Activated CD4-positive, alpha-beta T cell treated with anti-CD3 and anti-CD28 coated beads, Interleukin-2, amount 50 U/mL, for 16 hours (primary cell): ENCODE measurements around the gene YJU2.
"Not testable (repeated sequence)": the region's sequence is repeated elsewhere in the genome, so short reads cannot be mapped to it uniquely, and the experiment has no call there.

Source experiments
- DNase-seq: peaks from one replicate; pipeline ENCODE4 v3.0.0-alpha.2; 2020

YJU2 gene

GRCh38 chr19:4229179-4229931 lies 17.5 kb upstream of the YJU2 start, which contains the start of gene EBI3:
TSS of gene EBI3 (plus strand) at chr19:4229523. CDS start at chr19:4229551, 28 bp downstream.
- peak; percentile 70 for DNase-seq

- not testable (repeated sequence) for DNase-seq
Measured at GRCh38 chr19:4230237-4230636, 16.6 kb upstream of the YJU2 start.

GRCh38 chr19:4231521-4231920 lies 15.4 kb upstream of the YJU2 start:
- not testable (repeated sequence) for DNase-seq

DNA sequence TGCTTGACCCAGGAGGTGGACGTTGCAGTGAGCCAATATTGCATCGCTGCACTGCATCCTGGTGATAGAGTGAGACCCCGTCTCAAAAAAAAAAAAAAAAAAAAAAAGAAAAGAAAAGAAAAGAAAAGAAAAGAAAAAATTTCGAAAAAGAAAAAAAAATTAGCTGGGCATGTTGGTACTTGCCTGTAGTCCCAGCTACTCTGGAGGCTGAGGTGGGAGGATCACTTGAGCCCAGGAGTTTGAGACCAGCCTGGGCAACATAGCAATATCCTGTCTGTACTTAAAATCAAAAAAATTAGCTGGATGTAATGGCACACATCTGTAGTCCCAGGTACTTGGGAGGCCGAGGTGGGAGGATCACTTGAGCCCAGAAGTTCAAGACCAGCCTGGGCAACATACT lies 14.7 kb upstream of the YJU2 start:
- DNase-seq, result not testable (repeated sequence)

DNA sequence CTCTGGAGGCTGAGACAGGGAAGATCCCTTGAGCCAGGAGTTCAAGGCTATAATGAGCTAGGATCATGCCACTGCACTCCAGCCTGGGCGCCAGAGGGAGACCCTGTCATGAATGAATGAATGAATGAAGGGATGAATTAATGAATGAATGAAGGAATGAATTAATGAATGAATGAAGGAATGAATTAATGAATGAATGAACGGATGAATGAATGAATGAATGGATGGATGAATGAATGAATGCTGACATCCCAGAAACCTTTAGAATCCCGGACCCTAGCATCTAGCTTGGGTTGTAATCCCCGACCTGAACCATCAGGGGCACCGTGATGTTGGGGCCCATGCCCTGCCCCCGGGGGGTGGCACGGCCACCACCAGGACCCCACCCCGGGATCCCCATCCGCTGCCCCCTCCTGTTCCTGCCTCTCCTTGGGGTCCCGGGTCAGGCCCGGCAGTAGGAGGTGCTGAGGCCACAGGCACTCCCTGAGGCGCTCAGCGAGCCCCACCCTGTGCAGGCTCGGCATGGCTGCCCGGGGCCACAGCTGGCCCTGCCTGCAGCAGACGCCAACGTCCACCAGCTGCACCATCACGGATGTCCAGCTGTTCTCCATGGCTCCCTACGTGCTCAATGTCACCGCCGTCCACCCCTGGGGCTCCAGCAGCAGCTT lies 14.1 kb upstream of the YJU2 start:
- DNase-seq, result no peak

GRCh38 chr19:4233282-4233853 lies 13.5 kb upstream of the YJU2 start:
- DNase-seq, result peak; percentile 80

- DNase-seq, result no peak
Measured at GRCh38 chr19:4234142-4234861, 12.6 kb upstream of the YJU2 start.

- no peak for DNase-seq
Measured at GRCh38 chr19:4234862-4235201, 12.0 kb upstream of the YJU2 start.

GRCh38 chr19:4237510-4237909 lies 9.4 kb upstream of the YJU2 start:
- DNase-seq, result not testable (repeated sequence)

- DNase-seq, result no peak
Measured at GRCh38 chr19:4238831-4239230, 8.0 kb upstream of the YJU2 start.

- no peak for DNase-seq
Measured at GRCh38 chr19:4241824-4242430, 5.0 kb upstream of the YJU2 start.

- not testable (repeated sequence) for DNase-seq
Measured at GRCh38 chr19:4245938-4246337, 942 bp upstream of the YJU2 start.

GRCh38 chr19:4256563-4256962 lies 9.7 kb downstream of the YJU2 start:
- DNase-seq, result no peak

DNA sequence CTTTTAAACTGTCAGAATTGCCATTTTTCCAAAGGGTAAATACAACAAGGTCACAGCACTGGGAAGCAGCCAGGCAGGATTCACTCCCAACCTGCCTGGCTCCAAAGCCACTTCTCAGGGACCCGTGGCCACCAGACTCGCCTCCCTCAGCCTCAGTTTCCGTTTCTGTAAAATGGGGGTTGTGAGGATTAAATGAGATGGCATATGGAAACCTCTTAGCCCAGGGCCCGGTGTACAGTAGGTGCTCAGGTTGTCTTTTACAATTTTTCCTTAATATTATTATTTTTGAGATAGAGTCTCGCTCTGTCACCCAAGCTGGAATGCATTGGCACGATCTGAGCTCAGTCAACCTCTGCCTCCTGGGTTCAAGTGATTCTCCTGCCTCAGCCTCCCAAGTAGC lies 10.1 kb downstream of the YJU2 start:
- DNase-seq, result no peak

DNA sequence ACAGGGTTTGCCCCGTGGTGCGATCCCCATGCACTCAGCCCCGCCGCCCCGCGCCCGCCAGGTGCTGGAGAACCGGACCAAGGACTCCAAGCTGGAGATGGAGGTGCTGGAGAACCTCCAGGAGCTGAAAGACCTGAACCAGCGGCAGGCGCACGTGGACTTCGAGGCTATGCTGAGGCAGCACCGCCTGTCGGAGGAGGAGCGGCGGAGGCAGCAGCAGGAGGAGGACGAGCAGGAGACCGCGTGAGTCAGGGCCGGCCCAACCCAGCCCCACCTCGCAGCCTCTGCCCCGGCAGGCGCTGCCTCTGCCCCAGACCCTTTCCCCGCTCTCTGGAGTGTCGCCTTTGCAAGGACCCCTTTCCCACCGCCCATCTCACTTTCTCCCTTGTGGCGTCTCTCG lies 11.3 kb downstream of the YJU2 start:
- no peak for DNase-seq

GRCh38 chr19:4260613-4261191 lies 13.8 kb downstream of the YJU2 start:
- DNase-seq, result no peak

DNA sequence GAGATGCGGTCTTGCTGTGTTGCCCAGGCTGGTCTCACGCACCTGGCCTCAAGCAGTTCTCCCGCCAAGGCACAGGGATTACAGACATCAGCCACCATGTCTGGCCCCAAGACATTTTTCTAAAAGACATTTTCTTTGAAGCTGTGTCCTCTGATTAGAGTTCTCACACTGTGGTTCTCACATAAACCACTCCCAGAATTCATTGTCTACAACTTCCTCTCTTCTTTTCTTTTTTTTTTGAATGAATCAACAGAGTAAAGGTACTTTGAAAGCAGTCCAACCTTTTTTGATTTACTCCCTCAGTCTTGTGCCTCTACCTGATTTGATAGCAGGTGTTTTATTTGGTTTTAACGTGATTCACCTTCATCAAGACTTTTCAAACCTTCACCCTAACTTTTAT lies 17.9 kb downstream of the YJU2 start:
- DNase-seq, result no peak

GRCh38 chr19:4266253-4267000 lies 19.5 kb downstream of the YJU2 start:
- no peak for DNase-seq

DNA sequence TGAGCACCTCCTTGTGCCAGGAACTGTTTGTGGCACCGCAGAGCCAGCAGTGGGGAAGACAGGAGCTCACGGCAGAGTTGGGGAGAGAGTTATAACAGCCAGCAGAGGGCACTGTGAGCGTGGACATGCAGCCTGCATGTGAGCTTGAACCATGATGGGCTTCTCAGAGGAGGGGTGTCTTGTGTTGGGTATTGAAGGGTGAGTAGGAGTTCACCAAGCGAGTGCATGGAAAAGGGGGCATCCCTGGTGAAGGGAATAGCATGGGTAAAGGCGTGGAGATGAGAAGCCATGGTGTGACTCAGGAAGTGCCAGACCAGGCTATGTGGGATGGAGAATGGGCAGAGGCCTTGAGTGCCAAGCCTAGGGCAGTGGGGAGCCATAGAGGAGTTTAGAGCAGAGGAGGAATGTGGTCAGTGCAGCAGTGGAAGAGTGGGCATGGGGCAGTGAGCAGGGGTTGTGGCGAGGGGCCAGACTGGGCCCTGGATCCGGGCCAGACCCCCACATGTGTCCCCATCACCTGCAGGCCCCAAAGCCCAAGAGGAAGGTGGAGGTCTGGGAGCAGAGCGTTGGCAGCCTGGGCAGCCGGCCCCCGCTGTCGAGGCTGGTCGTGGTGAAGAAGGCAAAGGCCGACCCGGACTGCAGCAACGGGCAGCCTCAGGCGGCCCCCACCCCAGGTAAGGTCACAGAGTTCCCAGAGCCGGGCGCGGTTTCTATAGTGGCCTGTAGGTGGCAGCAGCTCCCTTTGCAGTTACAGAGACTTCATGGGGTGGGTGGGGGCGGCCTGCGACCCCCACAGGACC lies 20.4 kb downstream of the YJU2 start:
- peak; percentile 60 for DNase-seq

GRCh38 chr19:4267901-4268815 lies 21.3 kb downstream of the YJU2 start:
- no peak for DNase-seq
